NB4 (cell line): ENCODE measurements around the gene FNIP2.

Experiments
- CTCF ChIP-seq: IDR thresholded peaks from one replicate; pipeline ENCODE4 v1.5.1; 2012; ENCODE audit warnings: low read depth, low read length
- MAX ChIP-seq: IDR thresholded peaks from 2 replicates; pipeline ENCODE4 v1.6.1; 2011; ENCODE audit warnings: low read depth, low read length
- MYC ChIP-seq: IDR thresholded peaks from 2 replicates; pipeline ENCODE4 v1.6.1; 2011; ENCODE audit warnings: low read depth, low read length
- POLR2A ChIP-seq: IDR thresholded peaks from 2 replicates; pipeline ENCODE4 v1.6.1; 2011; ENCODE audit warnings: mild to moderate bottlenecking; ENCODE audit not compliant: insufficient read length; ENCODE audit errors: extremely low read depth

GRCh38 chr4:158859661-158860060 is 90.8 kb downstream of the FNIP2 start:
- no peak for TF ChIP-seq CTCF
- TF ChIP-seq POLR2A = no peak
- TF ChIP-seq MAX = no peak
- no peak for TF ChIP-seq MYC
